HG02759 (cell line): ENCODE results near the gene PLA2G4C.
"Not testable (repeated sequence)": the region's sequence is repeated elsewhere in the genome, so short reads cannot be mapped to it uniquely, and the experiment has no call there.

Experiments
- ATAC-seq: cut with Tn5 transposase; IDR thresholded peaks from one replicate; pipeline ENCODE4 v1.9.1; 2021; ENCODE audit warnings: mild to moderate bottlenecking, moderate library complexity; ENCODE audit not compliant: unreplicated experiment

The PLA2G4C gene

DNA sequence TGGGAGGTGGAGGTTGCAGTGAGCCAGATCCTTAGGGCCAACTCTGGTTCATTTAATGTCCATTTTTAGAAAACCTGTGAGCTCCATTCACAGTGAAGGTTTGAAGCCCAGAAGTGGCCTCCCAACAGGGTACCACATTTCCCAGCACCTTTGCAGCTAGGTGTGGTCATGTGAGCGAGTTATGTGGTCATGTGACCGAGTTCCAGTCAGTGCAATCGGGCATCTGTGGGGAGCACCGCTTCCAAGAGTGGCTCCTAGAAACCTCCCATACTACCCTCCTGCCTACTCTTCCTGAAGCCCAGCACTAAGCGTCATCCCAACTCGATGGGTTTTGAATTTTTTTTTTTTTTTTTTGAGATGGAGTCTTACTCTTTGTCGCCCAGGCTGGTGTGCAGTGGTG, 663 bp upstream of the PLA2G4C start:
- ATAC-seq, result no peak

DNA sequence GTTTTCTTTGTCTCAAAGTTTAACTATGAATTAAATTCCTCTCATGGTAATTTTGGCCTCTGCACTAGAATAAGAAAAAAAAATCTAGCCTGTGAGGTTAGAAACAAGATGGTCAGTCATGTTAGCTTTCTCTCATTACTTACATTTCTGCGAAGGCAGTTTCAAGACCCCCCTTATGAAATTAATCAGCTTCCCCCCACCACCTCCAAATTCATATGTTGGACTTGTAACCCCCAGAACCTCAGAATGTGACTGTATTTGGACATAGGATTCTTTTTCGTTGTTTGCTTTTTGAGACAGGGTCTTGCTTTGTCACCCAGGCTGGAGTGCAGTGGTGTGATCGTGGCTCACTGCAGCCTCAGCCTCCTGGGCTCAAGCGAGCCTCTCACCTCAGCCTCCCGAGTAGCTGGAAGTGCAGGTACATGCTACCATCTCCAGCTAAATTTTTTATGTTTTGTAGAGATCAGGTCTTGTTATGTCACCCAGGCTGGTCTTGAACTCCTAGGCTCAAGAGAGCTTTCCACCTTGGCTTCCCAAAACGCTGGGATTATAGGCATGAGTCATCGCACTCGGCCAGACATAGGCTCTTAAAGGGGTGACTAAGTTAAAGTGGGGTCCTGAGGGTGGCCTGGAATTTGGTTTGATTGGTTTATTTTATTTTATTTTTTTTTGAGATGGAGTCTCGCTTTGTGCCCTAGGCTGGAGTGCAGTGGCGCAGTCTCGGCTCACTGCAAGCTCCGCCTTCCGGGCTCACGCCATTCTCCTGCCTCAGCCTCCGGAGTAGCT, 1.4 kb downstream of the PLA2G4C start:
- no peak for ATAC-seq

- no peak for ATAC-seq
These were observed 6.7 kb downstream of the PLA2G4C start for GRCh38 chr19:48103922-48104321.

- no peak for ATAC-seq
These were observed 7.5 kb downstream of the PLA2G4C start for GRCh38 chr19:48102870-48103751.

DNA sequence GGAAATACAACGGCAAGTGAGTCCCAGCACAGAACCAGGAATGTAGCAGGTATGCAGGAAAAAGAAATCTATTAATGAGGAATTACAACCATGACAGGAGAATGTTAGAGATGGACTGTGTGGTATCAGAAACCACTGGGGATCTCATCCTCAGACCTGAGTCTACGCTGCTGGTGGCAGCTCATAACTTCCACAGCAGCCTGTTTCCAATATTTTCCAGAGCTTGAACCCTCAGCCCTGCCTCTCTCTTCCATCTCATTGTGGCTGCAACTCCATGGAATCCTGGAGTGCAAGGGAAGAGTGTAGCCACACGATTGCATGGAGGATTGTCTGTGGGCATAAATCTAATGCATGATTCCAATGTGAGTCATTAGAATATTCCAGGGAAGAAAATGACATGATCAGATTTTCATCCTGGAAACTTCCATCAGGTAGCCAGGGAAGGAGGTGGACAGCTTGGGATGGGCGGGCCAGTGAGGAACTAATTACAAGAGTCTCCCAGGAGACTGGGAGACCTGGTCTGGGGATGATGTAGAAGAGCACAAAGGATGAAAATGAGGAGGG, 14.9 kb downstream of the PLA2G4C start:
- no peak for ATAC-seq

- ATAC-seq, result no peak
These were observed 15.8 kb downstream of the PLA2G4C start for GRCh38 chr19:48094855-48095203.

DNA sequence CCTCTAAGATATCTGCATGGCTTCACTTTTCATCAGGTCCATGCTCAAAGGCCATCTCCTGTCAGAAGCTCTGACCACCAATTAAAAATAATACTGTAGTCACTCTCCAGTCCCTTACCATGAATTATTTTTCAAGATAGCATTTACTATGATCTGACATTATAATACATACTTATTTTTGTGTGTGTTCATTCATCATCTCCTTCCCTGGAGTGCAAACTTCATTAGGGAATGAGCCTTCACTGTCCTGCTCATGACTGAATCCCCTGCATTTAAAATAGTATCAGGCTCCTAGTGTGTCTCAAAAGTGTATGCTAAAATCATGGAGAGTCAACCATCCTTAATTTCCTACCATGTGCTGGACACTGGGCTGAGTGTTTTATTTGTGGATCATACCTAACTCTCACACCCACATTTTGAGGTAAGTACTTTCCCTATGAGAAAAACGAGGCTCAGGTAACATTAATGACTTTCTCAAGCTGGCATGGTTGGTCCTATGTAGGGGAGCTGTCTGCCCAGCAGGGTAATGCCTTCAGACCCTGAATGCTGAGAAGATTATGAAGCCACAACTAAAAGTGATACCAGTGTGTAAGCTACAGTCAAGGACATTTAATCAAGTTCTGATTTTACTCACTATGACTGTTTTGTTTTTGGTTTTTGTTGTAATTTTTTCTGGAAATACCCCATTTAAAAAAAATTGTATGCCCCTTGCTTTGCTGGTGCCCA, 16.3 kb downstream of the PLA2G4C start:
- ATAC-seq, result no peak

DNA sequence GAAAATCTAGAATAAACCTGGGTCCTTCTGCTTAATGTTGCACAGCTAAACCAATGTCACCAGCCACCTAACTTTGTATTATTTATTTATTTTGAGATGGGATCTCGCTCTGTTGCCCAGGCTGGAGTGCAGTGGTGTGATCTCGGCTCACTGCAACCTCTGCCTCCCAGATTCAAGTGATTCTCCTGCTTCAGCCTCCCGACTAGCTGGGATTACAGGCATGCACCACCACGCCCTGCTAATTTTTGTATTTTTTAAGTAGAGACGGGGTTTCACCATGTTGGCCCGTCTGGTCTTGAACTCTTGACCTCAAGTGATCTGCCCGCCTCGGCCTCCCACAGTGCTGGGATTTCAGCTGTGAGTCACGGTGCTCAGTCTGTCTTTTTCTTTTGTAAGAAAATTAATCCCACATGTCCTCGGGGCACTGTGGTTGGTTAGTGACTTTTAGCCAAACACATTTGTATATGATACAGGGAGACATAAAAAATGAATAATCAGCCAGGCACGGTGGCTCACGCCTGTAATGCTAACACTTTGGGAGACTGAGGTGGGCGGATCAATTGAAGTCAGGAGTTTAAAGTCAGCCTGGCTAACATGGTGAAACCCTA, 19.4 kb downstream of the PLA2G4C start:
- ATAC-seq, result not testable (repeated sequence)

GRCh38 chr19:48090281-48090802, 20.3 kb downstream of the PLA2G4C start:
- ATAC-seq, result no peak

- not testable (repeated sequence) for ATAC-seq
These were observed 21.6 kb downstream of the PLA2G4C start for GRCh38 chr19:48088991-48089390.

DNA sequence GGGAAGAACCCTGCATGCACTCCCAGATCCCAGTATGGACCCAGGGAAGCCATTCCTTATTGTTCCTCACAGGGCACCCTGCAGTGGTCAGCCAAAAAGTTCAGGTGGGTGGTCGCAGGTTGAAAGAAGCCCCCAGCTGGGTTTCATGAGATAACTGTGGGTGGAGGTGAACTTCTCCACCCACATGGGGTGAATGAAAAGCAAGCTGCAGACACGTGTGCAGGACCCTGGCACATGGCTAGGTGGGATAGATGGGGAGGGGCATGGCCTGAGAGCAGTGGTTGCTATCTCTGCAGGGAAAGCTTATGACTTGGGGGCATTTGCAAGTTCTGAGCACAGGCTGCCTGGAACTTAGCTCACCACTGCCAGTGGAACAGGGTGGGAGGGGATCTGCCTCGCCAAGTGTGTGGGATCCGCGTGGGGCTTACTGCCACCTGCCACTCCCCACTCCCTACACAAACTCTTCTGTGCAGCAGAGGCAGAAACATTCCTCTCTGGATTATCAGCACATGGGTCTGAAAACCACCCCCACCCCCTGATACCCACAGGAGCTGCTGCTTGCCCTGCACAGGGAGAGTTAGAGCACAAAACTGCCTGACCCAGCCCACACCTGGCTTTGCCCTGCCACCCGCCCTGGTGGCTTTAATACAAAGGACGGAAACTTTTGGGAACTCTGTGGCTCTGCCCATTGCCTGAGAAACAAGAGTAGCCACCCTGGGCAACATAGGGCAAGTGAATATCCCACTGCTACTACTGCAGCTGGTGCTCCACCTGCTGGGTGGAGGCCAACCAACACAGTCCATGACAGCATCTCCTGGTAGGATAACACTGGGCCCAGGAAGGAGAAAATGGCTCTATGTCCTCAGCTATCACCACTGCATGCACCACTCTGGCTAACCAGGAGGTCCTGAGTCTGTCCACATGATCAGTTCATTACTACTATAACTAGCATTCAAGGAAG, 24.4 kb downstream of the PLA2G4C start:
- ATAC-seq, result no peak

DNA sequence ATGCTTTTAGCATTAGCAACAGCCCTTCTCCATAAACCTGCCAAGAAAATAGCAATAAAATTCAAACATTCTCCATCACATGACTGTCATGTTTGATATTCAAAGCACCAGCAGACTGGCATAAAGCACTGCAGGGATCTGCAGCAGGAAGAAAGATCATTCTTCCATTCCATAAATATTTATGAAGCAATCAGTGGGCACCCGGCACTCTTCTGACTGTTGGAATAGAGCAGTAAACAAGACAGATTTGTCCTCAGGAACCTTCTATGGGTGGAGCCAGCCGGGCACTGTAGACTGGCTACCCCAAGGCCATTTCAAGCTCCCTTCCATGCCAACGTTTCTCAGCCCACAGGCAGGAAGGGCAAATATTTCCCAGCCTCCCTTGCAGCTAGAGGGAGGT, 25.5 kb downstream of the PLA2G4C start:
- ATAC-seq, result no peak

DNA sequence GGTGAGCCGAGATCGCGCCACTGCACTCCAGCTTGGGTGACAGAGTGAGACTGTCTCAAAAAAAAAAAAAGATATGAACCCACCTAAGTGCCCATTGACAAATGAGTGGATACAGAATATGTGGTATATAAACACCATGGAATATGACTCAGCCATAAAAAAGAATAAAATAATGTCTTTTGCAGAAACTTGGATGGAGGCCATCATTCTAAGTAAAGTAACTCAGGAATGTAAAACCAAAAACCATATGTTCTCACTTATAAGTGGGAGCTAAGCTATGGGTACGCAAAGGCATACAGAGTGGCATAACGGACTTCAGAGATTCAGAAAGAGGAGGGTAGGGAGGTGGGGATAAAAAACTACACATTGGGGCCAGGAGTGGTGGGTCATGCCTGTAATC, 29.5 kb downstream of the PLA2G4C start:
- no peak for ATAC-seq

GRCh38 chr19:48070177-48070769, 40.3 kb downstream of the PLA2G4C start:
- not testable (repeated sequence) for ATAC-seq

- no peak for ATAC-seq
These were observed 41.2 kb downstream of the PLA2G4C start for GRCh38 chr19:48069435-48069834.

GRCh38 chr19:48064509-48064908, 46.1 kb downstream of the PLA2G4C start:
- no peak for ATAC-seq

GRCh38 chr19:48061401-48062344, 48.9 kb downstream of the PLA2G4C start:
- no peak for ATAC-seq

GRCh38 chr19:48060381-48060780, 50.2 kb downstream of the PLA2G4C start:
- no peak for ATAC-seq
